Diencephalon (tissue), 1 donor: ENCODE results near the gene DACH1. TPM values are rescaled to one million over a fixed set of nuclear protein-coding genes. Genes with fewer than 3 reads are reported as not detected.

Source experiments
- total RNA-seq: library from RNA; depleted of rRNA; stranded (reverse); fragments of >200 nt; gene quantifications from one replicate; pipeline ENCODE4 v1.2.3, GENCODE V29; 2014

Gene DACH1
- 29.8 TPM for total RNA-seq

GRCh38 chr13:71867131-71867814, at the start of gene DACH1:
Gene DACH1, minus strand, starts transcription at chr13:71867204.

